Stomach smooth muscle (tissue), 2 donors: ENCODE measurements around the gene VARS1.
"Not testable (repeated sequence)": the region's sequence is repeated elsewhere in the genome, so short reads cannot be mapped to it uniquely, and the experiment has no call there.

Experiments
- H3K27ac ChIP-seq: one replicate; pipeline ENCODE4 v1.7.0; 2013; ENCODE audit warnings: mild to moderate bottlenecking, low read length, inconsistent platforms
- H3K27me3 ChIP-seq, 2 donors: one replicate each; pipeline ENCODE4 v1.7.0; 2013; ENCODE audit warnings: low read length in 2 of 2; ENCODE audit not compliant: insufficient read depth in 2 of 2, control insufficient read depth in 1 of 2
- H3K36me3 ChIP-seq, 2 donors: one replicate each; pipeline ENCODE4 v1.7.0; 2013; ENCODE audit warnings: low read length in 2 of 2; ENCODE audit not compliant: control insufficient read depth in 2 of 2, insufficient read depth in 2 of 2
- H3K4me1 ChIP-seq: one replicate; pipeline ENCODE4 v1.7.0; 2013; ENCODE audit warnings: low read length; ENCODE audit not compliant: control insufficient read depth, insufficient read depth
- H3K4me3 ChIP-seq, 2 donors: one replicate each; pipeline ENCODE4 v1.7.0; 2013; ENCODE audit warnings: low read length in 2 of 2
- H3K9ac ChIP-seq, 2 donors: one replicate each; pipeline ENCODE4 v1.7.0; 2013; ENCODE audit warnings: low read length in 2 of 2, mild to moderate bottlenecking in 1 of 2
- H3K9me3 ChIP-seq, 2 donors: one replicate each; pipeline ENCODE4 v1.7.0; 2013; ENCODE audit warnings: low read length in 2 of 2; ENCODE audit not compliant: control insufficient read depth in 2 of 2
- donor health status: healthy.
- donor health status: Pancreatic carcinoma.

VARS1 gene

GRCh38 chr6:31821301-31822035, 25.9 kb upstream of the VARS1 start:
- H3K9ac ChIP-seq = peak overlapping the region; percentile 87 to 88

GRCh38 chr6:31820399-31820798, 24.8 kb upstream of the VARS1 start:
- not testable (repeated sequence) for H3K27ac ChIP-seq, H3K36me3 ChIP-seq, H3K9ac ChIP-seq, H3K9me3 ChIP-seq, H3K27me3 ChIP-seq
- peaks cover 24% of the 10 kb centered on the region for H3K4me1 ChIP-seq
- H3K4me3 ChIP-seq = peak overlapping the region in 1 of 2 donors; percentile 79

More at GRCh38 chr6:31821301-31822035, 25.9 kb upstream of the VARS1 start:
- peak overlapping the region; percentile 79 to 81 for H3K4me3 ChIP-seq
- no peaks in the 10 kb centered on the region for H3K36me3 ChIP-seq
- H3K27ac ChIP-seq = peak overlapping the region; percentile 99
- peaks cover 28% of the 10 kb centered on the region for H3K4me1 ChIP-seq
- H3K9me3 ChIP-seq = peaks cover 0 to 4% of the 10 kb centered on the region in 2 donors
- H3K27me3 ChIP-seq = no peaks in the 10 kb centered on the region

GRCh38 chr6:31819871-31820299, 24.3 kb upstream of the VARS1 start:
- Histone ChIP-seq H3K27me3 (no peaks in the 10 kb centered on the region), H3K9me3 (peaks cover 0 to 4% of the 10 kb centered on the region in 2 donors), H3K27ac (no peak overlapping the region), H3K36me3 (no peaks in the 10 kb centered on the region), H3K4me1 (peaks cover 24% of the 10 kb centered on the region), H3K9ac (no peak overlapping the region), H3K4me3 (peak overlapping the region in 1 of 2 donors; percentile 22)

- peak overlapping the region; percentile 71 to 80 for H3K4me3 ChIP-seq
- peak overlapping the region in 1 of 2 donors; percentile 36 for H3K9ac ChIP-seq
- not testable (repeated sequence) for H3K9me3 ChIP-seq, H3K27me3 ChIP-seq, H3K36me3 ChIP-seq
- peak overlapping the region; percentile 58 for H3K27ac ChIP-seq
- H3K4me1 ChIP-seq = peaks cover 23% of the 10 kb centered on the region
These were observed 22.5 kb upstream of the VARS1 start for GRCh38 chr6:31817929-31818511.

- not testable (repeated sequence) for H3K27me3 ChIP-seq, H3K9ac ChIP-seq, H3K36me3 ChIP-seq, H3K9me3 ChIP-seq
- Histone ChIP-seq H3K4me3 (peak overlapping the region; percentile 71 to 80), H3K27ac (peak overlapping the region; percentile 58), H3K4me1 (peaks cover 17% of the 10 kb centered on the region)
These were observed 21.8 kb upstream of the VARS1 start for GRCh38 chr6:31817133-31817928.

GRCh38 chr6:31815025-31815838, 19.7 kb upstream of the VARS1 start, which contains the start of the genes HSPA1A and HSPA1L:
Gene HSPA1A (plus strand): TSS chr6:31815543. CDS start chr6:31815757, 214 bp downstream.
Gene HSPA1L (minus strand): TSS chr6:31815283. CDS start chr6:31811972, 3,311 bp downstream.
- H3K27me3 ChIP-seq = no peaks in the 10 kb centered on the region
- H3K9ac ChIP-seq = peak within 1 kb of the TSS; percentile 82 to 87
- H3K36me3 ChIP-seq = no peaks in the 10 kb centered on the region
- peak within 1 kb of the TSS; percentile 77 to 86 for H3K4me3 ChIP-seq
- H3K4me1 ChIP-seq = peaks cover 7% of the 10 kb centered on the region
- peak within 1 kb of the TSS; percentile 98 for H3K27ac ChIP-seq
- H3K9me3 ChIP-seq = peaks cover 0 to 4% of the 10 kb centered on the region in 2 donors

GRCh38 chr6:31814677-31815024, 19.1 kb upstream of the VARS1 start:
- Histone ChIP-seq H3K27me3 (no peaks in the 10 kb centered on the region), H3K9me3 (peaks cover 0 to 4% of the 10 kb centered on the region in 2 donors), H3K4me3 (peak overlapping the region; percentile 56 to 86), H3K9ac (peak overlapping the region; percentile 36 to 70), H3K27ac (peak overlapping the region; percentile 98), H3K36me3 (no peaks in the 10 kb centered on the region), H3K4me1 (peaks cover 7% of the 10 kb centered on the region)

GRCh38 chr6:31813465-31813849, 17.9 kb upstream of the VARS1 start:
- Histone ChIP-seq H3K4me3 (peak overlapping the region in 1 of 2 donors; percentile 44), H3K9me3 (peaks cover 0 to 4% of the 10 kb centered on the region in 2 donors), H3K36me3 (no peaks in the 10 kb centered on the region), H3K9ac (peak overlapping the region; percentile 69), H3K4me1 (peaks cover 7% of the 10 kb centered on the region), H3K27ac (peak overlapping the region; percentile 84), H3K27me3 (no peaks in the 10 kb centered on the region)

- no peak overlapping the region for H3K27ac ChIP-seq
- H3K36me3 ChIP-seq = no peaks in the 10 kb centered on the region
- no peak overlapping the region for H3K9ac ChIP-seq
- no peaks in the 10 kb centered on the region for H3K27me3 ChIP-seq
- peaks cover 8% of the 10 kb centered on the region for H3K4me1 ChIP-seq
- no peaks in the 10 kb centered on the region for H3K9me3 ChIP-seq
- no peak overlapping the region for H3K4me3 ChIP-seq
These were observed 16.1 kb upstream of the VARS1 start for GRCh38 chr6:31811645-31812044.

- H3K36me3 ChIP-seq, H3K9ac ChIP-seq, H3K27ac ChIP-seq, H3K27me3 ChIP-seq, H3K4me3 ChIP-seq, H3K9me3 ChIP-seq: not testable (repeated sequence)
- peaks cover 12% of the 10 kb centered on the region for H3K4me1 ChIP-seq
These were observed 13.0 kb upstream of the VARS1 start for GRCh38 chr6:31808599-31808998.
